ENCODE data around the gene CASP8. TPM values are rescaled to one million over a fixed set of nuclear protein-coding genes. Genes with fewer than 3 reads are reported as not detected.

CASP8 gene
- total and polyA plus RNA-seq, 2 of the 8 experiments (the other 6 are each of a cell fraction or from before 2014, with no cell fraction given): 2.3 to 3.6 TPM

DNA sequence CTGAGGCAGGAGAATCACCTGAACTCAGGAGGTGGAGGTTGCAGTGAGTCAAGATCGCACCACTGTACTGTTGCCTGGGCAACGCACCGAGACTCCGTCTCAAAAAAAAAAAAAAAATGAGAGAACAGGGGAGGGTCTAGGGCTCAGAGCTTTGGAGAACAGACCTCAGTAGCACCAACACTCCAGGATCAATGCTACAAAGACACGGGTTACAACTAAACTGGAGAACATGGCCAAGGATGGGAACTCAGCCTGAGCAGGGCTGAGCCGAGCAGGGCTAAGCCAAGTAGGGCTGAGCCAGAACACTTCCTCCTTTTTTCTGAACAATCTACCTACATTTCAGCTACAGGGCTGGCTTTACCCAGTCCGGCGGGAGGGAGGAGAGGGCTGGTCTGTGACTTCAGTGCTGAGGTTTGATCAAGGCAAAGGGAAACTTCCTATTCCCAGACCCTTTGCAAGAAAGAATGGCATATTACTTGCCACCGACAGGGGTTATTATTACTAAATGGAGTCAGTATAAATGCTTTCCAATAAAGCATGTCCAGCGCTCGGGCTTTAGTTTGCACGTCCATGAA, 2.9 kb upstream of the CASP8 start (continued):
- TF ChIP-seq POU5F1 (IDR thresholded peaks at IDR 0.05; ENCODE audit: low read depth, low read length) (no peak), YY1 (IDR thresholded peaks at IDR 0.05; ENCODE audit: low read depth, low read length) (no peak), TEAD4 (IDR thresholded peaks at IDR 0.05; ENCODE audit: low read depth, low read length) (no peak), ASH2L (IDR thresholded peaks at IDR 0.05; ENCODE audit: low read length) (no peak), KDM5A (IDR thresholded peaks at IDR 0.05; ENCODE audit: low read length) (no peak), CBX5 (IDR thresholded peaks at IDR 0.05; ENCODE audit: low read depth, low read length) (no peak), TAF7 (optimal IDR thresholded peaks at IDR 0.05; ENCODE audit: borderline replicate concordance, low read depth, low read length) (no peak), NANOG (IDR thresholded peaks at IDR 0.05; ENCODE audit: insufficient read depth, low read depth, low read length, poor library complexity, severe bottlenecking) (no peak), CHD1 (IDR thresholded peaks at IDR 0.05; ENCODE audit: low read depth, low read length) (no peak), BCL11A (IDR thresholded peaks at IDR 0.05; ENCODE audit: low read depth in 2 of 2, low read length in 2 of 2) (no peak)
